SK-N-SH (cell line): ENCODE results near the gene C1QC.

Source experiments
- CTCF ChIP-seq: fragments of 200-600 bp; sonication (generic); IDR thresholded peaks from 2 replicates; pipeline ENCODE4 v1.6.1; 2017; ENCODE audit warnings: antibody characterized with exemption, mild to moderate bottlenecking, moderate library complexity
- EZH2phosphoT487 ChIP-seq: fragments of 200-600 bp; sonication (generic); IDR thresholded peaks from 2 replicates; pipeline ENCODE4 v1.6.1; 2017; ENCODE audit warnings: low read depth, mixed run types, mild to moderate bottlenecking, antibody characterized with exemption, moderate library complexity, borderline replicate concordance
- FOXJ3 ChIP-seq: sonication (generic); formaldehyde crosslinking; IDR thresholded peaks from 2 replicates; pipeline ENCODE4 v1.5.1; 2020; ENCODE audit warnings: mild to moderate bottlenecking, missing genetic modification reagents
- PBX3 ChIP-seq: IDR thresholded peaks from 2 replicates; pipeline ENCODE4; 2012
- RFX5 ChIP-seq: IDR thresholded peaks from 2 replicates; pipeline ENCODE4 v1.6.1; 2012; ENCODE audit warnings: mild to moderate bottlenecking, improper control_type of control experiment, low read length
- TCF12 ChIP-seq: IDR thresholded peaks from 2 replicates; pipeline ENCODE4 v1.4.0; 2012
- YY1 ChIP-seq: IDR thresholded peaks from 2 replicates; pipeline ENCODE4 v1.4.0; 2012; ENCODE audit warnings: low read depth, mild to moderate bottlenecking

GRCh38 chr1:22646384-22646783 lies 3.0 kb downstream of the C1QC start:
- TF ChIP-seq CTCF (no peak), PBX3 (no peak), EZH2phosphoT487 (no peak), FOXJ3 (no peak), RFX5 (no peak), YY1 (no peak), TCF12 (no peak)
